Islet precursor cell (in vitro differentiated cells): ENCODE measurements around the gene SGCD.

ENCODE experiments used
- DNase-seq: peaks from one replicate; pipeline ENCODE4 v3.0.0-alpha.2; 2018

The SGCD gene

GRCh38 chr5:156471893-156472292 lies 144.9 kb downstream of the SGCD start:
- no peak for DNase-seq

- DNase-seq = no peak
These were observed 146.4 kb downstream of the SGCD start for GRCh38 chr5:156473269-156473908.

GRCh38 chr5:156474251-156474650 lies 147.3 kb downstream of the SGCD start:
- no peak for DNase-seq

- DNase-seq = peak; percentile 89
These were observed 148.5 kb downstream of the SGCD start for GRCh38 chr5:156475182-156476157.

- no peak for DNase-seq
These were observed 149.2 kb downstream of the SGCD start for GRCh38 chr5:156476158-156476551.

GRCh38 chr5:156476678-156477077 lies 149.7 kb downstream of the SGCD start:
- DNase-seq = no peak

- no peak for DNase-seq
These were observed 150.2 kb downstream of the SGCD start for GRCh38 chr5:156477196-156477595.

GRCh38 chr5:156479849-156480248 lies 152.9 kb downstream of the SGCD start:
- no peak for DNase-seq

GRCh38 chr5:156481741-156482140 lies 154.8 kb downstream of the SGCD start:
- DNase-seq = no peak

GRCh38 chr5:156482818-156483217 lies 155.9 kb downstream of the SGCD start:
- DNase-seq = no peak

GRCh38 chr5:156486394-156487238 lies 159.7 kb downstream of the SGCD start:
- no peak for DNase-seq

- DNase-seq = no peak
These were observed 164.8 kb downstream of the SGCD start for GRCh38 chr5:156491766-156492165.

GRCh38 chr5:156496291-156496690 lies 169.3 kb downstream of the SGCD start:
- no peak for DNase-seq

- DNase-seq = peak; percentile 62
These were observed 170.8 kb downstream of the SGCD start for GRCh38 chr5:156497804-156498208.

GRCh38 chr5:156498226-156498980 lies 171.4 kb downstream of the SGCD start:
- no peak for DNase-seq

GRCh38 chr5:156500755-156501154 lies 173.8 kb downstream of the SGCD start:
- no peak for DNase-seq

- no peak for DNase-seq
These were observed 178.1 kb downstream of the SGCD start for GRCh38 chr5:156505101-156505500.

- DNase-seq = no peak
These were observed 186.3 kb downstream of the SGCD start for GRCh38 chr5:156513123-156513815.

- DNase-seq = no peak
These were observed 188.2 kb downstream of the SGCD start for GRCh38 chr5:156515121-156515520.

- peak; percentile 52 for DNase-seq
These were observed 188.9 kb downstream of the SGCD start for GRCh38 chr5:156515803-156516360.
